GM18519 (cell line): ENCODE measurements around the gene NIPBL.
A peak's percentile ranks its signal among the peaks of the same experiment; 100 is the strongest.
"Not testable (repeated sequence)": the region's sequence is repeated elsewhere in the genome, so short reads cannot be mapped to it uniquely, and the experiment has no call there.

Source experiments
- ATAC-seq: cut with Tn5 transposase; IDR thresholded peaks from one replicate; pipeline ENCODE4 v1.9.1; 2021; ENCODE audit warnings: mild to moderate bottlenecking, moderate library complexity; ENCODE audit not compliant: unreplicated experiment, low FRiP score

NIPBL gene

GRCh38 chr5:36878392-36879082, 2.0 kb downstream of the NIPBL start:
- no peak for ATAC-seq

GRCh38 chr5:36879274-36880033, 2.9 kb downstream of the NIPBL start:
- ATAC-seq, result no peak

- no peak for ATAC-seq
Observed at GRCh38 chr5:36880761-36881160, 4.2 kb downstream of the NIPBL start.

GRCh38 chr5:36881304-36881703, 4.7 kb downstream of the NIPBL start:
- no peak for ATAC-seq

GRCh38 chr5:36881807-36882206, 5.2 kb downstream of the NIPBL start:
- ATAC-seq, result no peak

- peak; percentile 47 for ATAC-seq
Observed at GRCh38 chr5:36882250-36882649, 5.7 kb downstream of the NIPBL start.

GRCh38 chr5:36883894-36884462, 7.4 kb downstream of the NIPBL start:
- no peak for ATAC-seq

GRCh38 chr5:36885149-36885548, 8.6 kb downstream of the NIPBL start:
- ATAC-seq, result no peak

GRCh38 chr5:36885566-36886485, 9.3 kb downstream of the NIPBL start:
- no peak for ATAC-seq

- ATAC-seq, result no peak
Observed at GRCh38 chr5:36886791-36887190, 10.2 kb downstream of the NIPBL start.

- no peak for ATAC-seq
Observed at GRCh38 chr5:36887532-36887931, 11.0 kb downstream of the NIPBL start.

- ATAC-seq, result no peak
Observed at GRCh38 chr5:36888303-36888702, 11.7 kb downstream of the NIPBL start.

GRCh38 chr5:36889264-36889663, 12.7 kb downstream of the NIPBL start:
- ATAC-seq, result no peak

- no peak for ATAC-seq
Observed at GRCh38 chr5:36891266-36891665, 14.7 kb downstream of the NIPBL start.

GRCh38 chr5:36892085-36892830, 15.7 kb downstream of the NIPBL start:
- ATAC-seq, result not testable (repeated sequence)

- no peak for ATAC-seq
Observed at GRCh38 chr5:36894954-36895353, 18.4 kb downstream of the NIPBL start.

- no peak for ATAC-seq
Observed at GRCh38 chr5:36896476-36896875, 19.9 kb downstream of the NIPBL start.

- no peak for ATAC-seq
Observed at GRCh38 chr5:36897616-36898015, 21.0 kb downstream of the NIPBL start.

GRCh38 chr5:36899860-36900259, 23.3 kb downstream of the NIPBL start:
- ATAC-seq, result no peak

GRCh38 chr5:36900283-36900682, 23.7 kb downstream of the NIPBL start:
- no peak for ATAC-seq
